Metanephros (tissue), 2 donors: ENCODE measurements around the gene SPINDOC. TPM values are rescaled to one million over a fixed set of nuclear protein-coding genes. Genes with fewer than 3 reads are reported as not detected.

Experiments used
- small RNA-seq: library from RNA; depleted of rRNA; stranded (forward); fragments of <200 nt; gene quantifications from one replicate; pipeline ENCODE3, GENCODE V24; 2014; ENCODE audit warnings: low replicate concordance
- total RNA-seq: library from RNA; depleted of rRNA; stranded (reverse); fragments of >200 nt; gene quantifications from one replicate; pipeline ENCODE4 v1.2.3, GENCODE V29; 2014

The SPINDOC gene
- total RNA-seq: 9.4 TPM

GRCh38 chr11:63813035-63813562 lies at the start of gene SPINDOC:
TSS of gene SPINDOC (plus strand) at chr11:63813456. CDS start at chr11:63813687, 231 bp downstream.

GRCh38 chr11:63768237-63769041 lies 44.8 kb upstream of the SPINDOC start, which contains the start of gene ZFTA:
TSS of gene ZFTA (minus strand) at chr11:63768775. CDS start at chr11:63768622, 153 bp downstream.

GRCh38 chr11:63838678-63839507 lies 25.6 kb downstream of the SPINDOC start, which contains the start of gene MARK2:
TSS of gene MARK2 (plus strand) at chr11:63839110. CDS start at chr11:63839507, 397 bp downstream.

Small RNAs within 50 kb of the gene (small RNA-seq; reads per million reads assigned to genes)
- gene AP006289.1 (not detected), gene RN7SL596P (not detected)

Other genes starting within 250 kb of the SPINDOC start
- 16.2 TPM for gene PLAAT3, start 199.0 kb upstream of the SPINDOC start, total RNA-seq
- 38.0 TPM for gene ATL3, start 142.1 kb upstream of the SPINDOC start, total RNA-seq
- 61.8 TPM for gene RTN3, start 132.0 kb upstream of the SPINDOC start, total RNA-seq
- 29.5 TPM for gene ZFTA, start 44.7 kb upstream of the SPINDOC start, total RNA-seq
- gene MARK2, start 25.7 kb downstream of the SPINDOC start, total RNA-seq: 21.9 TPM
- gene RCOR2, start 103.7 kb downstream of the SPINDOC start, total RNA-seq: 4.1 TPM
- gene NAA40, start 125.5 kb downstream of the SPINDOC start, total RNA-seq: 18.7 TPM
- gene COX8A, start 161.2 kb downstream of the SPINDOC start, total RNA-seq: 494 TPM
- gene OTUB1, start 173.0 kb downstream of the SPINDOC start, total RNA-seq: 49.4 TPM
- gene FLRT1, start 222.5 kb downstream of the SPINDOC start, total RNA-seq: 6.1 TPM